EH (cell line): ENCODE data around the gene GRAPL.
"Not testable (repeated sequence)": the region's sequence is repeated elsewhere in the genome, so short reads cannot be mapped to it uniquely, and the experiment has no call there.

ENCODE experiments used
- DNase-seq: peaks from one replicate; pipeline ENCODE4 v3.0.0-alpha.2; 2015; ENCODE audit warnings: low read depth

GRAPL gene

DNA sequence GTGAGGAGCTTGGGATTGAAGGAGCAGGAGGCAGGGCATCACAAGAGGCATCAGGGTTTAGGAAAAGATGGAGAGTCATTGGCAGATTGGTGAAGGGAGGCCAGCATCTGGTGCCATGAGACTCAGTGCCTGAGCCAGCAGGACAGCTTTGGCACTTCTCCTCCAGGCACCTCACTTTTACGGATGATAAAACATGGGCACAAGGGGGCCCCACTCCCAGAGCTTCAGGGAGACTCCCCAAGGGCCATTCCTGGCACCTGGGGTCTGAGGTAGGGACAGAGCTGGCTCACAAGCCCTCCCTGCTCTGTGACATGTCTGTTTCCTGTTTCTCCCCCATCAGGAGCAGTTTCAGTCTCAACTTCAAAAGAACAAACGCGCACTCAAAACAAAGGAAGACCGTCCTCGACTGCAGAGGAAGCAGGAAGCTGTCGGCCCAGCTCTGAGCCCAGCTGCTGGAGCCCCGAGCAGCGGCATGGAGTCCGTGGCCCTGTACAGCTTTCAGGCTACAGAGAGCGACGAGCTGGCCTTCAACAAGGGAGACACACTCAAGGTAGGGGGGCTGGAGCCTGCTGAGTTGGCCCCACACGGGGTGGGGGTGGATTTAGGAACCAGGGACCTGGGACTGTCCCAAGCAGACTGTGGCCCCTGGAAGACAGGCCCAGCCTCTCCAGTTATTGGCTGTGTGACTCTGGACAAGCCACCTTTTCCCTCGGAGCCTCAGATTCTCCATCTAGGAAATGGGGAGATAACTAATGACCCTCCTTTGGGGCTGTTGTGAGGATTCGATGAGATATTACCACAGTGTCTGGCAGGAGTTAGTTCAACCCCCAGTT, at the start of gene GRAPL:
GRAPL (plus strand) TSS at position 442 of the 833 bp plus-strand sequence; CDS start at position 473, 31 bp downstream.
- DNase-seq = not testable (repeated sequence)

DNA sequence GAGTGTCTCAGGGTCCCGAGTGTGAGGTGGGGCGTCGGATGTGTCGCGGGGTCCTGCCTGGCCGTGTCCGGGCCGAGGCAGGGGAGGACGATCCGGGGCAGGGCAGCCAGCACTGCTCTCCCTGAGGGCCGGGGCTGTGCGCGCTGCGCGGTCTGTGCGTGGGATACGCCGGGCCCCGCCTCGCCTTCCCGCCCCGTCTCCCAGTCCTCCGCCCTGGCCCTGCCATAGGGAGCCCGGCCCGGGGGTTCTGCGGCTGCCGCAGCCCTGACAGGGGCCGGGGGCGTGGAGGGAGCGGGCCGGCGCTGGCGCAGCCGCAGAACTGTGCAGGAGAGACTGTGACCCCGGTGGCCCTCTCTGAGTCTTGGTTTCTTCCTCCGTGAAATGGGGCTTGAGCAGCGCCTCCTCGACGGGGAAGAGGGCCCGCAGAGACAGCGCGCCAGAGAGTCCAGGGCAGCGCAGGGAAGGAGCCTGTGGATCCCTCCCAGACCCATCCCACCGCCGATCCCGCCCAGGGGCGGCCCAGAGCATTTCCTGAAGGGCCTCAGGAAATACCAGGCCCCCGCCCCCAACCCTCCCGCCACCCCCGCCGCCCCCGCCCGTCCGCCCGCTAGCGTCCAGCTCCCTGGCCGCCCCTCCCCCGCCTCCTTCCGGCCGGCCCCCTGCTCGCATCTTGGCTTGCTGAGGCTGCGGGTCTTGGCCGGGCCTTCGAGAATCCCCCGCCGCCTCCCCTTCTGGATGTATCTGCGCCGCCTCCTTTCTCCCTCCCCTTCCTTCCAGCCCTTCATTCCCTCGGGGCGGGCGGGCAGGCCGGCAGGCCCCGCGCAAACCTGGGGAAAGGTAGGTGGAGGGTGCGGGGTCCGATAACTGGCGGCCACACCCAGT, 38.3 kb upstream of the GRAPL start:
- not testable (repeated sequence) for DNase-seq

DNA sequence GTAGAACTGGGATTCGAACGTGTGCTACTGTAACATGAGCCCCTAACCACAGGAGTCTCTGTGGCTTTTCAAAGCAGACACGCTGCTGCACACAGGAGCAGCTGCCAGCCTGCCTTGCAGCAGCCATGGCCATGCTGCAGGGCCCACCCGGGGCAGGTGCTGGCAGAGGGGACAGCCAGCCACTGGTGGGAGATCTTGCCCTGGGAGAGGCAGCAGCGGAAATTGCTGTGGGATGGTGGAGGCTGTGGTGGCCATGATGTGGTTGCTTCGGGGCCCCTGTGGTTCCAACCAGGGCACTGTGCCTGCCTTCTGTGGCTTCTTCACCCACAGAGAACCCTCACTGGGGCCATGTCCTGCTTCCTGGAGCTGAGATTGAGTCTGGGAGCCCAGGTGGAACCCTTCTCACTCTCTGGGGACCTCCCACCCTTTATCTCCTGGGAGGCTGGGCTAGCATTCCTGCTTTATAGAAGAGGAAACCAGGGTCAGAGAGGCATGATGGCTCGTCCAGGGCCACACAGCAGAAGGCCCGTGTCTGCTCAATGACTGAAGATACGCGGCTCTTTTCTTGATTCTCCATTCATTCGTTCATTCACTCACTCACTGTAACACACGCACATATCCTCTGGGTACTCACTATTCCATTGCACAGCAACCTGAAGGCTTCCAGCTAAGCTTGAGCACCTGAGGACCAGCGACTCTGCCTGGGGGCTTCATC, 37.2 kb upstream of the GRAPL start:
- DNase-seq = not testable (repeated sequence)

DNA sequence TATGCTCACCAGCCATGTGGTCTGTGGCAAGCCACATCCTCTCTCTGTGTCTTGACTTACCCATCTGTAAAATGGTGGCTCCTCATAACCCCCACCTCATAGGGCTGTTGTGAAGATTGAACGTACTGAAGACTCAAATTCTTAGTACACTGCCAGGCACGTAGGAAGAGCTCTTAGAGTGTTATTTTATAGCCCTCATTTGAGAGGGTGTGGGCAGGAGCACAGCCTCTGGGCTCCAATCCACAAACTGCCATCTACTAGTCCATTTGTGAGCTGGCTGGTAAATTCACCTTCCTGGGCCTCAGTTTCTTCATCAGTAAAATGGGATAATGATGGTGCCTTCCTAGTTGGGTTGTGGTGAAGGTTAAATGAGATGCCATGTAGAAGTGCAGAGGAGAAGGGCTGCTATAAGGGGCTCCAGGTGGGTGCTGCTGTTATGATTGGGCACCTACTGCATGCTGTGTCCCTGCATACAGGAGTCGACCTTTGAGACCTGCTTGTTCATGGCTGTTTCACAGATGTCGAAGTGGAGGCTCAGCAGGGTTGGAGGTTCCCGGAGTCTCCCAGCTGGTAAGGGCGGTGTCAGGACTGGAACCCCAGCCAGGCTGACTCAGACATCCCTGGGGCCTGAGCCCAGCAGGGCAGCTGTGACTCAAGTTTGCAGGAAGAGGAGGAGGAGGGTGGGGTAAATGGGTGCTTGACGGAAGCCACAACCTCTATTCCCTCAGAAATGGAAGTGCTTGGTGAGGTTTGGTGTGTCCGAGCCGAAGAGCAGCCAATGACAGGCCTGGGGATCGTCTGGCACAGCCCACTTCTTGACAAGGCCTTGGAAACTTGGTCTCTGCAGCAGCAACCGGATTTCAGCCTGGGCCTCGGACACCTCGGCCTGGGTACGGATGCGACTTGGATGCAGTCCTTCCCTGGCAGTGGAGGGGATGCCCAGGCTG, 34.4 kb upstream of the GRAPL start:
- DNase-seq = peak; percentile 76

DNA sequence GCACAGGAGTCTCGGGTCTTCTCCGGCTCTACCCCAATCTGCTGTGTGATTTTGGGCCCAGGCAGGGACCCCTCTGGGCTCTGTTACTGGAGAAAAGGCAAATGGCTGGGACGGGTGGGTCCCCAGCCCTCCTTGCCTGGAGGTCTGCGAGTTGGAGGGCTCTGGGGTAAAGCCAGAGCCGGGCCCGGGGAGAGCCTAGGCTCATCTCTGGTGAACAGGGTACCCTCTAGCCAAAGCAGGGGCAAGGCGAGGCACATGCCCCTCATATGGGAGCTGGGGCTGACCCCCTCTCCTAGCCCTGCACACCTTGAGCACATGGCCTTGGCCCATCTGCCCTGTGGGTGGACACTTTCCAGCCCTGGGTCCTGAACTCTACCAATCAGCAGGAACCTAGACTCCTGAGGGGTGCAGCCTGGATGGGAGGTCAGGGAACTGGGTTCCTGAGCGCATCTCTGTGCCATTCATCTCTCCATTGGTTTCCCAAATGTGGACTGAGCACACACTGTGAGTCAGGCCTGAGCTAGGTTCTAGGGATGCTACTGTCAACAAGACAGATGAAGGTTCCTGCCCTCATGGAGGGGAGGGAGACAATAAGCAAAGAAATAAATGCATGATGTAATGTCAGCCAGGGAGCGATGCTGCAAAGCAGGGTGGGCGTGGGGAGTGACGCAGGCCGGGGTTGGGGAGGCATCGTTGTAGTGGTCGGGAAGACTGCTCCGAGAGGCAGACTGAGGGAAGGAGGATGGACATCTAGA, 33.5 kb upstream of the GRAPL start:
- DNase-seq = not testable (repeated sequence)

DNA sequence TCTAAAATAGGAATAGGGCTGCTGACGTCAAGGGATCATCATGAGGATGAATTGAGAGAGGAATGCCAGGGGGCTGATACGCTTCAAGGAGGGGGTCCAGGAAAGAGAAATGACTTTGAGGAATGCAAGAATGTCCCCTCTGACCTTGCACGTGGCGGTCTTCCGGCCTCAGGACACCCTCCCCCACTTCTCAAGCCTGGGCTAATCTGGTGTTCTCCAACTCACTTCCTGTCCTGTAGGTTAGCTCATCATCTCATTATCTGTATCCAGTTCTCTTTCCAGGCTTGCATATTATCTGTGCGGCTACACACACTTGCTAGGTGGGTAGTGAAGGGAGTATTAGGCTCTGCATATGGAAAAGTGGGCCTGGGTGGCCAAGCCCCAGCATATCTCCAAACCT, 18.9 kb upstream of the GRAPL start:
- DNase-seq = peak; percentile 32

DNA sequence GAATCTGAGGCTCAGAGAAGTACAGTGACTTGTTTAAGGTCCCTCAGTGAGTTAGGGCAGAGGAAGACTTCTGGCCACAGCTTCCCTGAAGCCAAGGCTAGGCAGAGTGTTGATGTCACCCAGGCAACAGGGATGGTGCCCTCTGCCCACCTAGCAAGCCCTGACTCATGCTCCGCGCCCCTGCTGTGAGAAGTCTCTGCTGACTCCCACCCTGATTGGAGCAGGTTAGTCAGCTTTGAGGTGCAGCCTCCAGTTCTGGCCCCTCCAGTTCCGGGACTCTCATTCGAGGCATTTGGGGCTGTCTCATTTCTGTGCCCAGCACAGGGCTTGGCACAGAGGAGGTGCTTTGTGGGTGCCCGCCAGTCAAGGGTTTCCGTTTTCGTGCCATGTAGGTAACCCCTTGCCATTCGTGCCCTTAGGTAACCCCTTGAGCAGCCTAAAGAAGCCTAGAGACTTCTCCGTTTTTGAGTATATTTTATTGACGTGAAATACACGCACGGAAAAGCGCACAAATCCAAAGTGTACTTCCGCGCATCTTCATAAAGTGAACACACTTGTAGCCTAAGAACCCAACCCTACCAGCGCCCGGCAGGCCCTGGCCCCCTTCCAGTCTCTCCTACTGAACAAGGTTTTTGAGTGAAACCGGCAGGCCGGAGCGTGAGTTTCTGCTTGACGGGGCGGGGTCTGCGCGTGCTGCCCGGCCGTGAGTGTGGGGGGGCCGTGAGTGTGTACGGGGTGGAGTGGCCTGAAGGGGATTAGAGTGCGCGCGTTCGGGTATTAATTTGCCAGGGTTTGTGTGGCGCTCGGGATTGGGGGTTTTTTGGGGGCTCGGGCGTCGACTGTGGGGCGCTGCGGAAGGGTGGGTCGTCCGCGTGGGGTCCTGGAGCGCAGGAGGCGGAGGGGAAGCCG, 16.9 kb upstream of the GRAPL start:
- DNase-seq = not testable (repeated sequence)

DNA sequence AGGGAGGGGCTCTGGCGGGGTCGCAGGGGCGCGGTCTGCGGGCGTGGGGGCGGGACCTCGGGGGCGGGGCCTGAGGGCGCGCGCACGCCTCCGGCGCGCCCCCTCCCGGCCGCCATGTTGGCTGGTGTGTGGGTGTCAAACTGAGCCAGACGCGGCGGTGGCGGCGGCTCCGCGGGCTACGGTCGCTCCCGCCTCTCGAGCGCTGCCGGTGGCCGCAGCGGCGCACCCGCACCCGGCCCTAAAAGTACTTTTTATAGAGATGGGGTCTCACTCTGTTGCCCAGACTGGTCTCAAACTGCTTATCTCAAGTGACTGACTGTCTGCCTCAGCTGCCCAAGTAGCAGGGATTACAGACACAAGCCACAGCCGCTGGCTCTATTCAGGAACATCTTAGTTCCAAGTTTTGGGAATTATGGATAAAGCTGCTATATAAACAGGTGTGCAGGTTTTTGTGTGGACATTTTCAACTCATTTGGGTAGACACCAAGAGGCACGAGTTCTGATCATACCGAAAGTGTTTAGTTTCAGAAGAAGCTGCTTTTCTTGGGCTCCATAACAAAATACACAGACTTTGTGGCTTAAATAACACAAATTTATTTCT, 16.2 kb upstream of the GRAPL start:
- peak; percentile 51 for DNase-seq

DNA sequence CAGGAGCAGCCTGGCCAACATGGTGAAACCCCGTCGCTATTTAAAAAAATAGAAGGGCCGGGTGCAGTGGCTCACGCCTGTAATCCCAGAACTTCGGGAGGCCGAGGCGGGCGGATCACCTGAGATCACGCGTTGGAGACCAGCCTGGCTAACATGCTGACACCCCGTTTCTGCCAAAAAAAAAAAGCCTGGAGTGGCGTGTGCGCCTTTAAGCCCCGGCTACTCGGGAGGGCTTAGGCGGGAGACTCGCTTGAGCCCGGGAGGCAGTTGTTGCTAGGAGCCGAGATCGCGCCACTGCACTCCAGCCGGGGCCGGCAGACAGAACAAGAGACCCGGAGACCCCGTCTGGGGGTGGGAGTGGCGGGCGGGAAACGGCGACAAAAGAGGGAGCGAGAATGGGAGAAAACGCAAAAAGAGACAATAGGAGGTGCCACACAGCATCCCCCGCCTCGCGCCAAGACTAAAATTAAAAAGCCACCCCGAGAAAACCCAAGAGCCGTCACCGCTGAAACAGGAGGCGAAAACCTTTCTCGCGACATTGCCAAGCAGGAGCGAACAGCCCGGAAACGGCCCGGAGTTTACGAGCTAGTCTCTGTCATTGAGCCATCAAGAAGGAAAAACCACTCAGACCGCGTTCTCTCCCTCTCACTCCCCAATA, 15.5 kb upstream of the GRAPL start:
- peak; percentile 94 for DNase-seq

DNA sequence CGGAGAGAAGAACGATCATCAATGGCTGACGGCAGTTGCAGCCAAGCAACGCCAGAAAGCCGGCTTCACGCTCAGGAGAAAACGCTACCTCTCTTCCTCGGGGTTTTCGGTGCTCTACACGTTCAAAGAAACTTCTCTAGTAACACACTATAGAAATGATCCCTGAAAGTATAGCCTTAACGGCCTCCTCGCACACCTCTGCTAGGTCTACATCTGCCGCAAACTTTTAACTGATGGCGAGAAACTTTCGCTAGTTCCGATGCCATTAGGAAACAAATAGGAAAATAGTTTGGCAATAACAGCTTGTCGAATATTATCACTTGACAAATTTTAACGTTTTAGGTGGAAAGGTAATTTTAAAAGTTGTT, 14.9 kb upstream of the GRAPL start:
- peak; percentile 9 for DNase-seq

DNA sequence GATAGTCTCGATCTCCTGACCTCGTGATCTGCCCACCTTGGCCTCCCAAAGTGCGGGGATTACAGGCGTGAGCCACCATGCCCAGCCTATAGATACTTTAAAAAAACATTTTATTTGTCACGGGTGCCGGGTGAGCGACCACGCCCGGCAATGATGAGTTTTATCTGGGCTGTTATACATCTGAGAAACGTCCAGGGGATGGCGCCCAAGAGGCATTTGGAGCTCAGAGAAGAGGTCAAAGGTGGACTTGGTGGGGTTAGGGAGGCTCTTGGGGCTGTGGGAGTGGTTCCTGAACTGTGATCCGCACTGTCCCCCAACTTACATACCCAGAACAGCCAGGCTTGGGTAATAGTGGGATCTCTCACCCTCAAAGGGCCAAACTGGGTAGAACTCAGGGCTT, 8.7 kb upstream of the GRAPL start:
- not testable (repeated sequence) for DNase-seq

DNA sequence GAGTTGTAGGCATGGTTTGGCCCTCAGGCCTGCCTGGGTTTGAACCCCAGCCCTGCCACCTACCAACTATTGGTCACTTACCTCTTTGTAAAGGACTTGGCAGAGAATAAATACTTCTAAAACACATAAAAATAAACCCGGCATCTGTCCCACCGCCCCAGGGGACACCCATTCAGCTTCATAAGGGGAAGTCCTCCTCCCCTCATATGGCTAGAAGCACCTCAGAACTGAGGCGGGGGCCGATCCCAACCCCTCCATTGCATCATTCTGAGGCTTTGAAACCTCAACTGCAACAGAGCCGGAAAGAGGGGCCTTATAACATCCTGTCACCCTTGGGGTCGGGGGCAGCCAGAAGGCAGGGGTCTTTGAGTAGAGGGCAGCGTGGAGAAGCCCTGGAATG, 2.1 kb upstream of the GRAPL start:
- not testable (repeated sequence) for DNase-seq

DNA sequence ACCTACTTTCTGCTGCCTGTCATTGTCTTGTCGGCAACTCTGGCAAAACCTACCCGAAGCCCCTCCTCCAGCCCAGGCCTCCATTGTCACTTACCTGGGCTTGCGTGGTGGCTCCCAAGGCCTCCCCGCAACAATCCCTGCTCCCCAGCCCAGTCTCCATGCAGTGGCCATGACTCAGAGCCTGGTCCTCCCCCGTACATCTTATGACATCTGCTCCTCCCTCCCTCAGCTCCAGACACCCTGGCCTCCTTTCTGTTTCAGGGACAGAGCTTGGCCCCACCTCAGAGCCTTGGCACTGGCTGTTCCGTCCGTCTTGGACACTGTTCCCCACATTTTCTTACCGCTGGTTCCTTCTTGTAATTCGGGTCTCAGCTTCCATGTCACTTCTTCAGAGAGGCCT, 2.1 kb downstream of the GRAPL start:
- DNase-seq = not testable (repeated sequence)

DNA sequence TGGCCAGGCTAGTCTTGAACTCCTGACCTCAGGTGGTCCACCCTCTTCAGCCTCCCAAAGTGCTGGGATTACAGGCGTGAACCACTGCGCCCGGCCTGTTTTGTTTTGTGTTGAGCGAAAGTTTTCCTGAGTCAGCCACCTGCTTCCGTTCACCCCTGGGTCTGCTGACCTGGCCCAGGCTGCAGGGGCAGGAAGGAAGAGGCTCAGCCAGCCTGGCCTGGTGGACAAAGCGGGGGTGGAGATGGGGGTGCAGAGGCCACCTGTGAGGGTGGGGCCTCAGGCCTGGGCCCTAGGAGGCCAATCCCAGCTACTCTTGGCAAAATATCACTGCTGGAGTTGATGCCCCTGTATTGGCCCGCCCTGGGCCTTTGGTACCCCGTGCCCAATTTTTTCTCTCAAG, 3.7 kb downstream of the GRAPL start:
- not testable (repeated sequence) for DNase-seq

DNA sequence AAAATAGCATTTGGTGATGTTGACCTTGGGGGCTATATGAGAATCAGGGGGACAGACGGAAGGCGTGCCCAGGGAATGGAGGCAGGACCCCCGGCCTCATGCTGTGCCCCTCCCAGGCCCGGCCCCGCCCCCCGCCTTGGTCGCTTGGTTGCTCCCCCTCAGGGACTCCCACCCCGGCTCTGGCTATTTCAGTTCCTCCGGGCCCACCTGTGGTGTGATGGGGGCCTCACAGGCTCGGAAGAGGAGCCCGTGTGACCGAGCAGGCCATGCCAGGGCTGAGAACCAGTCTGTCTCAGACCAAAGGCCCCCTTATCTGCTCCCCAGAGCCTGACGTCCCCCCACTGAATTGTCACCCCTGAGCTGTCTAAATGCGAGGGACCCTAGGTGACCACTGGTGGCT, 4.4 kb downstream of the GRAPL start:
- DNase-seq = not testable (repeated sequence)

DNA sequence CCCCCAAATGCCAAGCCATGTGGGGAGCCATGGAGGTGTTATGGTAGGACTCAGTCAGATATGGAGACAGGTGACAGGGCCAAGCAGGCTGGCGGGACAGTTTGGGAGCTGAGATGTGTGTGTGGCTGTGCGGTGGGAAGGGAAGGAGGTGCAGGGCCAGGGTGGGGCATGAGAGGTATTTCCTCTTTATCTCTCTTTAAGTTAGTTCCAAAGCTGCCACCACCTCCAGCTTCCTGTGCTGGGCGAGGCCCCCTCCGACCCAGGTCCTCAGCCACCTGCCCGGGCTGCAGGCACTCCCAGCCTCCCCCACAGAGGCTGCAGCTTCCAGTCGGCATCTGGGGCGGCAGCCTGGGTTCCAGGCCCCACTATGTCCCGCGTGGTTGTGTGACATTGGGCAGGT, 6.4 kb downstream of the GRAPL start:
- not testable (repeated sequence) for DNase-seq

DNA sequence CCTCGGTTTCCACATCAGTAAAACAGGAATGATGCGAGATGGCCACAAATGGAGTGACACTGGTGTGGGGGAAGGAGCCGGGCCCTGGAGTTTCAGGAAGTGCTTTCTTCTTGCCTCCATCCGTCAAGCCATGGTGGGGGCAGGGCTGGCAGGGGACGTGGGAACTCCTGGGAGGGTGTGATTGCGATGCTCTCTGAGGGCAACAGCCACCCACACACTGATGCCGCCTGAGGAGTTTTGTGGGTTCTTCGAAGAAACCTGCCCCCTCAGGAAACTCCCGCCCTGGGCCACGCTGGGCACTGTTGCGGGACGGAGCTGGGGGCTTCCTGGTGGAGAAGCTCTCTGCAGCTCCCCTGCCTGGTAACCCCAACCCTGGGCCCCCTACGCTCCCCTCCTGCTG, 8.0 kb downstream of the GRAPL start:
- DNase-seq = not testable (repeated sequence)

DNA sequence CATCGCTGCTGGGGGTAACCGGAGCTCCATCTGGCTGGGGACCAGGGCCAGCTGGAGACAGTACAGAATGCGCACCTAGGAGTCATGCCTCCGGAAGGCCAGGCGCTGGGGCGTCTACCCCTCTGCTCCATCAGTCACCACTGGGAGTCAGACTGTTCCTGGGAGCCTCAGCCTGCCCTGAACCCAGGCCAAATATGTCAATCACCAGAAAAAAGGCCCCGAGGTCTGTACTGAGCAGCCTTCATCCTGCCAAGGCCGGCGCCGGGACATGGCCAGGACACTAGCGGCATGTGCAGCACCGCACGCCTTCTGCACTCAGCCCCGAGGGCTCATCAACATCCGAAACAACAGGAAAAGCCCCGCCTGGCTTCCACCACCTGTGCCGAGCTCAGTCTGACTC, 8.7 kb downstream of the GRAPL start:
- not testable (repeated sequence) for DNase-seq
